H1 (cell line): ENCODE measurements around the gene HKDC1.

Source experiments
- ATF2 ChIP-seq: IDR thresholded peaks from 2 replicates; pipeline ENCODE4 v1.6.1; 2012; ENCODE audit warnings: low read length, inconsistent platforms
- BRCA1 ChIP-seq: IDR thresholded peaks from 2 replicates; pipeline ENCODE4 v1.6.1; 2012; ENCODE audit warnings: low read depth, low read length, improper control_type of control experiment
- CBX8 ChIP-seq: fragments of 300-800, 300-1000 bp; sonication (generic); IDR thresholded peaks from 2 replicates; pipeline ENCODE4 v1.7.1; 2016; ENCODE audit warnings: low read depth, low read length, borderline replicate concordance
- CHD2 ChIP-seq: IDR thresholded peaks from 2 replicates; pipeline ENCODE4 v1.6.1; 2012; ENCODE audit warnings: low read length, improper control_type of control experiment
- EGR1 ChIP-seq: IDR thresholded peaks from 2 replicates; pipeline ENCODE4 v1.6.1; 2011; ENCODE audit warnings: low read depth, low read length, borderline replicate concordance
- EP300 ChIP-seq, 2 experiments: IDR thresholded peaks; 1 replicate in 1 of 2; 2 replicates in 1 of 2; pipeline ENCODE4 v1.6.1; 2011 to 2012; ENCODE audit warnings: low read depth in 2 of 2, low read length in 2 of 2, mild to moderate bottlenecking in 2 of 2, borderline replicate concordance in 1 of 2, inconsistent platforms in 1 of 2, moderate library complexity in 1 of 2
- EZH2 ChIP-seq: fragments of 200-600 bp; sonication (generic); IDR thresholded peaks from 2 replicates; pipeline ENCODE4 v1.7.1; 2012; ENCODE audit warnings: low read depth, mild to moderate bottlenecking, moderate library complexity, low read length, inconsistent platforms; ENCODE audit not compliant: severe bottlenecking
- POLR2A ChIP-seq, 2 experiments: IDR thresholded peaks; 1 replicate in 1 of 2; 2 replicates in 1 of 2; pipeline ENCODE4 v1.6.1; 2011; ENCODE audit warnings: low read depth in 2 of 2, low read length in 2 of 2, mild to moderate bottlenecking in 2 of 2; ENCODE audit errors: control extremely low read depth in 1 of 2
- POLR2AphosphoS5 ChIP-seq: IDR thresholded peaks from 2 replicates; pipeline ENCODE4 v1.6.1; 2011; ENCODE audit warnings: low read depth, low read length
- SAP30 ChIP-seq: fragments of 300-600 bp; sonication (generic); IDR thresholded peaks from 2 replicates; pipeline ENCODE4 v1.7.1; 2012; ENCODE audit warnings: low read length, moderate library complexity, mild to moderate bottlenecking, inconsistent platforms; ENCODE audit not compliant: insufficient read depth, insufficient replicate concordance
- SIRT6 ChIP-seq: IDR thresholded peaks from one replicate; pipeline ENCODE4 v1.7.1; 2012; ENCODE audit warnings: low read length, inconsistent platforms
- TAF1 ChIP-seq: IDR thresholded peaks from 2 replicates; pipeline ENCODE4 v1.6.1; 2011; ENCODE audit warnings: mild to moderate bottlenecking, low read depth, low read length
- TBP ChIP-seq: IDR thresholded peaks from 2 replicates; pipeline ENCODE4 v1.6.1; 2011; ENCODE audit warnings: low read depth, low read length, improper control_type of control experiment
- TF ChIP-seq, protein P1 (sequence below), 3 experiments: IDR thresholded peaks; 1 replicate in 2 of 3; 2 replicates in 1 of 3; pipeline versions ENCODE4 v1.5.1 to v1.6.1; 2011; ENCODE audit warnings: low read length in 3 of 3, mild to moderate bottlenecking in 3 of 3, inconsistent platforms in 2 of 3, low read depth in 1 of 3, moderate library complexity in 1 of 3; ENCODE audit not compliant: insufficient read depth in 1 of 3; ENCODE audit errors: control extremely low read depth in 1 of 3

DNA sequence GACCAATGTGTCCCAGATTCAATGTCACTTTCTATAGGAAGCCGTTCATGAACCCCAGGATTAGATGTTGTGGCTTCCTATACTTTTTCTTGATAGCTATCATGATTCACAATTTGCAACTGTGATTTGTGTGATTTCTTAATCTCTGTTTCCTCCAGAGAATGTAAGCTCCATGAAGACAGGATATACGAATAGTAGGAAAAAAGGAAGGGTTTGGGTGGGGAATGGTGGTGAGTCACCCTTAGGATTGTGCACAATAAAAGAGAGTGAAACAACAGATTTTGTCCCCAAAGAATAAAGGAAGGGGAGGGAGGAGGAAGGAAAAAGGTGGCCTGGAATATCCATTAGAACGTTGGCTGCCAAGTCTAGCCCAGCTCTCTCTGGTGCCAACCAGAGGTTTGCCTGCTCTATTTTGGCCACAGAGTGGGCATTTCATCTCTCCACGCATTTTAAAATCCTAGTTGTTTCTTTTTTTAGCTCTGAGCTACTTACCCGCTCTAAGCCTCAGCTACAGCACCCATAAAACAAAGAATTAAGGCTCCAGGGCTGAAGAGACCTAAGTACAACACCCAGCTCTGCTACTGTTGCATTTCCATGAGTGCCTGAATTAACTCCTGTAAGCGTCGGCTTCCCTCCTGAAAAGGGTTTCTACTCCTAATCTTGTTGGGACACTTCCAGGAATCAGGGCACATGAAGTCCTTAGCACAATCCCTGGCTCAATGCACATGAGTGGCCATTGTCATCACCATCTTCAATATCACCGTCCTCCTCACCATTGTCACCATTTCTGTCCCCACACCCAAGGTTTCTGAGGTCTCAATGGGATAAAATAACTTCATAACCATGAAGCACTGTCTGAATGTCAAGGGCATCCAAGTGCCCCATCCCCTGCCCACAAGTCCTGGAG, 61.6 kb downstream of the HKDC1 start:
- TF ChIP-seq TAF1 = no peak
- TF ChIP-seq, protein P1, sequence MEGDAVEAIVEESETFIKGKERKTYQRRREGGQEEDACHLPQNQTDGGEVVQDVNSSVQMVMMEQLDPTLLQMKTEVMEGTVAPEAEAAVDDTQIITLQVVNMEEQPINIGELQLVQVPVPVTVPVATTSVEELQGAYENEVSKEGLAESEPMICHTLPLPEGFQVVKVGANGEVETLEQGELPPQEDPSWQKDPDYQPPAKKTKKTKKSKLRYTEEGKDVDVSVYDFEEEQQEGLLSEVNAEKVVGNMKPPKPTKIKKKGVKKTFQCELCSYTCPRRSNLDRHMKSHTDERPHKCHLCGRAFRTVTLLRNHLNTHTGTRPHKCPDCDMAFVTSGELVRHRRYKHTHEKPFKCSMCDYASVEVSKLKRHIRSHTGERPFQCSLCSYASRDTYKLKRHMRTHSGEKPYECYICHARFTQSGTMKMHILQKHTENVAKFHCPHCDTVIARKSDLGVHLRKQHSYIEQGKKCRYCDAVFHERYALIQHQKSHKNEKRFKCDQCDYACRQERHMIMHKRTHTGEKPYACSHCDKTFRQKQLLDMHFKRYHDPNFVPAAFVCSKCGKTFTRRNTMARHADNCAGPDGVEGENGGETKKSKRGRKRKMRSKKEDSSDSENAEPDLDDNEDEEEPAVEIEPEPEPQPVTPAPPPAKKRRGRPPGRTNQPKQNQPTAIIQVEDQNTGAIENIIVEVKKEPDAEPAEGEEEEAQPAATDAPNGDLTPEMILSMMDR (IDR thresholded peaks at IDR 0.05; ENCODE audit: control extremely low read depth in 1 of 3, insufficient read depth in 1 of 3, low read depth in 1 of 3, low read length in 3 of 3) = no peak
- no peak for TF ChIP-seq EGR1
- TF ChIP-seq TBP = no peak
- no peak for TF ChIP-seq EP300 (IDR thresholded peaks at IDR 0.05; ENCODE audit: borderline replicate concordance in 1 of 2, low read depth in 2 of 2, low read length in 2 of 2)
- TF ChIP-seq SAP30 = no peak
- TF ChIP-seq BRCA1 = no peak
- no peak for TF ChIP-seq CBX8
- TF ChIP-seq CHD2 = no peak
- no peak for TF ChIP-seq POLR2AphosphoS5
- TF ChIP-seq SIRT6 = no peak
- no peak for TF ChIP-seq ATF2
- no peak for TF ChIP-seq EZH2
- no peak for TF ChIP-seq POLR2A (IDR thresholded peaks at IDR 0.05; ENCODE audit: control extremely low read depth in 1 of 2, low read depth in 2 of 2, low read length in 2 of 2)
